GM04503 (cell line): ENCODE measurements around the gene UNC5C.

ENCODE experiments used
- DNase-seq: peaks from one replicate; pipeline ENCODE4 v3.0.0-alpha.2; 2012; ENCODE audit warnings: low read depth

The UNC5C gene

GRCh38 chr4:95216636-95217035 is 332.1 kb downstream of the UNC5C start:
- DNase-seq: no peak

DNA sequence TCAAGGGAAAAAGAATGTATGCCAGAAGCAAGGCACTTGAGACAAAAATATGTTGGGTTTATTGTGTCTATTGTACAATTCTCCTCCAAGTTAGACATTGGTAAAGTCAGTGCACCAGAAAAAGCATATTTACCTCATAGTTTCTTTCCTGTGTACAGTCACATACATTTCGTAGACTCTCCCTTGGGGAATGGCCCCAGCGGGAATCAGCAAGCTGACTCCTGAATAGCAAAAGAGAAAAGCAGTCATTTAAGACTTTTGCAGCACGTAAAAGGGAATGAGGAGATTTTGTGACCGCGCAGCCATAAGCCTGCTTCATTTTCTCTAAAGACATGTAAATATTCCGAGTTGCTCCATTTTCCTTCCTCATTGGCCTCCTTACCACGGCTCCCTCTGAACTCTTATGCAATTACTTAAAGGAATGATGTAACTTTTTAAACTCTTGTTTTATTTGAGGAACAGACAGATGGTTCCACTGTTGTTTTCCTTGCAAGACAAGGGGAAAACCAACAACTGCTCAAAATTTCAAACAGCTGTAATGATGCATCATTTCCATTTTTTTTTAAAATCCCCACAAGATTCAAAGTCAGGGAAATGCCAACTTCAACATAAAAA is 332.7 kb downstream of the UNC5C start:
- no peak for DNase-seq

GRCh38 chr4:95215043-95215442 is 333.7 kb downstream of the UNC5C start:
- DNase-seq: no peak

DNA sequence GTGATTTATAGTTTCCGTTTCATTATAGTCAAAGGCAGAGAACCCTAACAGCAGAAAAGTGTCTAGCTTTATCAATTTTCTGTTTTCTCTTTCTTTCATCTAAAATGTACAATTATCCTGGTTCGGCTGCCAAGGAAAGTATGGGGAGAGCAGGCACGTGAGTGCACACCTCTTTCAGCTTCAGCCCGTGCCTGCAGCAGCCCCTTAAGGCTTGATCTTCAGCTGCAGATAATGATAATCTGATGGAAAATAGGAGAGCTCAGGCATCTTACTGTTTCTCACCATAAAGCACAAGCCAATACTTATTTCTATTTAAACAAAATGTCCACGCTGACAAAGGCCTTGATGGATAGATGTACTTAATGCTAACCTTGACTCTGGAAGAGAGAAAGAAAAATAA is 334.4 kb downstream of the UNC5C start:
- no peak for DNase-seq

DNA sequence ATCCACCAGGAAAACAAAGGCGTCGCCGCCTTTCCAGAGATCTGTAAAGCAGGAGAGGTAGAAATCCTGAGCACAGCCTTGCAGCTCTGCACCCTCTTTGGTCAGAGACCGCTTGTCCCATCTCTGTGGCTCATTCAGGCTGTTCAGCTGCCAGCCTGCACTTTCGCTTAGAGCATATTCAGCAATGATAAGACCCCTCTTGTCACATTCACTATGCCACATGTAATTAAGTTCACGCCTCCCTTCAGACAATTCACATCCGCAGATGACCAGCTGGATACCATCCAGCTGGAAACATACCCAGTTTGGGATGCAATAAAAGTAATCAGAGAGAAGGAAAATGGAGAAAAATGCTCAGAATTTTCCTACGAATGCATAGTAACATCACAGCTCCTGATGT is 335.4 kb downstream of the UNC5C start:
- no peak for DNase-seq

DNA sequence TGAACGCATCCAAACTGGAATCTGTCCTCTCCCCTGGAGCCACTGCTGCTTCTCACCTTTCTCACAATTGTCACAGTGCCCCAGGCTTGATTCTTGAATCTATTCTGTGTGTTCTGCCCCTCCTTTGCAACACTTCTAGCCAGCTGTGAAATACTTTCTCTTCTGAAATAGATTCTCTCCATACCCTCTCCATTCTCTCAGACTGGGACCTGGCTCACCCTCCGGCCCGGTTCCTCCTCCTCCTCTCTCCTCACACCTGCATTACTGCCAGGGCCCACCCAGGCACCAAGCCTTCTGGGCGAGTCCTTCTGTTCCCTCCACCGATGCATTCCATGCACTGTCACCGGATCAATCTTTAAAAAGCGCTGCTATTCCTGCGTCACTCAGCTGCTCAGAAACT is 336.1 kb downstream of the UNC5C start:
- DNase-seq: no peak

- DNase-seq: no peak
These were observed 338.8 kb downstream of the UNC5C start for GRCh38 chr4:95209927-95210326.

GRCh38 chr4:95204873-95205272 is 343.9 kb downstream of the UNC5C start:
- no peak for DNase-seq

- no peak for DNase-seq
These were observed 344.4 kb downstream of the UNC5C start for GRCh38 chr4:95204267-95204844.

GRCh38 chr4:95198961-95199360 is 349.8 kb downstream of the UNC5C start:
- no peak for DNase-seq

DNA sequence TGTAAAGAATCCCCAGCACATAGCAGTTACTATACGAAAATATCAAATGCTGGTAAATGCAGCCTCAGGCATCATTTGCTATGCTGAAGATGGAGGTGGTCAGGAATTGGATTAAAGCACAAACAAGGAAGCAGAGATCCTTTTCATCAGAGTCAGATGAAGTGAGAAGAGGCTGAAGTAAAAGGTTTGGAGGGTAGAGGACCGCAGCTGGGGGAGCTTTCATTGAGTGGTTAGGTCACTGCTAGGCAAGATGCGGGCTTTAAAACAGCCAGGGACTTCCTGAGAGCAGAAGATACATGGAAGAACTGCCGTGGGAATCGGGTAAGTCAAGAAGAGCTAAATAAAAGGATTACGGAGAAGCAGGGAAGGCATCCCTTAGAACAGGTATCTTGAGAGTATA is 351.4 kb downstream of the UNC5C start:
- DNase-seq: no peak

- no peak for DNase-seq
These were observed 355.2 kb downstream of the UNC5C start for GRCh38 chr4:95193391-95194224.

GRCh38 chr4:95191537-95191936 is 357.2 kb downstream of the UNC5C start:
- no peak for DNase-seq

DNA sequence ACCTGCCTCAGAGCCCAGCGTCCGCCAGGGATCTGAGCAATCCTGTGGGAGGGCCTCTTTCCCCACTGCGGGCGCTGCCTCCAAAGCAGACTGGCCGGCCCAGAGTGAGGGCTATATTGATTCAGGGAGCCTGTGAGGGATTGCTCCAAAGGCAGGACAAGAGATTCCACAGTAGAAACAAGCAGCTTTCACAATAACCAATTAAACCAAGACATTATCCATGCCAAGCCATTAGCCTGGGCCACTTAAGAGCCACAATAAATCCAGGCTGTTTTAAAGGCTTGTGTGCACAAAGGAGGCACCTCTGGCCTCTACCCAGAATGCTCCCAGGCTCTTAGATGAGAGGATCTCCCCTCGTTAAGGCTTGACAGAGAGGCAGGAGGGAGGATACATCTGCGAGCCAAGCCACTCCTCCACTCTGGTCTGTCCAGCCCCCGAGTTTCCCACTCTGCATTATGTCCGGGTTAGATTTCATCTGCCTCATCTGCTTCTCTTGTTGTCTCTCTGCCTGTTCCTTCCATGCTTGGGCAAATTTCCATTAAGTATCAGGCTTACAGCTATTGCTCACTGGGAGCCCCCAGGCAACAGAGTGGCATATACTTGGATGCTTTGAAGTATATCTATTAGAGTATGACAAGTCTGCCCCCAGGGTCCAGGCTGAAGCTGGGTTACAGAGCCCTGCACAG is 357.9 kb downstream of the UNC5C start:
- DNase-seq: no peak

- DNase-seq: no peak
These were observed 359.9 kb downstream of the UNC5C start for GRCh38 chr4:95188701-95189370.

GRCh38 chr4:95186666-95187065 is 362.1 kb downstream of the UNC5C start:
- no peak for DNase-seq

DNA sequence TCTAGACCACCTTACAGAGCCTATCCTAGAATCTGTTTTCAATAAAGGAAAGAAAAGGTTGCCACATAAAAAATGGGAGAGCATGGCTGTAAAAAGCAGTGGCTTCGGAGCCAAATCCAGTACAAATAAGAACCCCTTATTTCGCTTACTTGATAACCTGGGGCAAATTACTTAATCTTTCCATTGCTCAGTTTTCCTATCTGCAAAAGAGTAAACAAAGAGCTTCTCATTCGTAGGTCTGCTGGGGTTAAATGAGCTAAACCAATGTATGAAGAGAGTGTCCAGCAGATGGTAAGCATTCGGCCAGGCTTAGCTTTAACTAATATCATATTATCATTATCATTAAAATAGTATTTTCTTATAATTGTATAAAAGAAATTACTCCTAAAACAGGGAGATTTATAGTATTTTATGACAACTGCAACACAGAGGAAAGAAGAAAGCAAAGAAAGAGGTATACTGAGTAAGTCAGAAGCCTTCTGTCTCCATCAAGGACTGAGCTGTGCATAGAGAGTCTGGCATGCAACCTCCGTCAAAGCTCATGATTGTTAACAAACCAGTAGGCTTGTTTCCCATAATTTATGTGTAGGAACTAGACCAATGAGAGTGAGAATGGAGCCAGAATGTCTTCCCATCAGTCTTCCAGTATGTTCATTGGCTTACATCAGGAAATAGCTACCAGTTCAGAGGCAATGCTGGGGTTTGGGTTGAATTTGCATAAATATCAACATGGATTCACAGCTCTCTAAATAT is 364.9 kb downstream of the UNC5C start:
- no peak for DNase-seq

DNA sequence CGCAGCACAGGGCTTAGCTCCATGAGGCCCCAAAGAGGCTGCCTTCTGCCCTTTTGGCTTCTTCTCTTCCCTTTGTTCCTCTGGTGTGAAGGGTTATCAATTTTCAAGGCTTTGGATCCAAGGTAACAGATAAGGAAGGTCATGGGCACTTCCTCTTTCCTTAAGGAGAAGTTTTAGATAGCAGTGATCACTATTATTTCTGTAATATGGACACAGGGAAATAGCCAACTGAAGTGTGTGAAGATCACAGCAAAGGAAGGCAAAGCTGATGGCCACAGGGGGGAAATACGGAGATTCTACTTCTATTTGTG is 366.8 kb downstream of the UNC5C start:
- DNase-seq: no peak

- DNase-seq: no peak
These were observed 367.4 kb downstream of the UNC5C start for GRCh38 chr4:95181243-95181995.

GRCh38 chr4:95180531-95181242 is 368.1 kb downstream of the UNC5C start:
- no peak for DNase-seq
